Endothelial cell of umbilical vein (primary cell): ENCODE data around the gene PTPRE.

Experiments used
- CTCF ChIP-seq, 2 donors: IDR thresholded peaks; 1 replicate in 1 of 2; 2 replicates in 1 of 2; pipeline ENCODE4 v1.5.1; 2011; ENCODE audit warnings: low read length in 2 of 2, mild to moderate bottlenecking in 2 of 2, moderate library complexity in 2 of 2, control low read depth in 1 of 2, inconsistent platforms in 1 of 2, low read depth in 1 of 2; ENCODE audit not compliant: insufficient read depth in 1 of 2; ENCODE audit errors: extremely low read depth in 1 of 2
- GATA2 ChIP-seq: IDR thresholded peaks from 2 replicates; pipeline ENCODE4 v1.7.0; 2011; ENCODE audit warnings: low read depth, mild to moderate bottlenecking, moderate library complexity, mixed read lengths, low read length; ENCODE audit not compliant: insufficient read length, insufficient read depth

DNA sequence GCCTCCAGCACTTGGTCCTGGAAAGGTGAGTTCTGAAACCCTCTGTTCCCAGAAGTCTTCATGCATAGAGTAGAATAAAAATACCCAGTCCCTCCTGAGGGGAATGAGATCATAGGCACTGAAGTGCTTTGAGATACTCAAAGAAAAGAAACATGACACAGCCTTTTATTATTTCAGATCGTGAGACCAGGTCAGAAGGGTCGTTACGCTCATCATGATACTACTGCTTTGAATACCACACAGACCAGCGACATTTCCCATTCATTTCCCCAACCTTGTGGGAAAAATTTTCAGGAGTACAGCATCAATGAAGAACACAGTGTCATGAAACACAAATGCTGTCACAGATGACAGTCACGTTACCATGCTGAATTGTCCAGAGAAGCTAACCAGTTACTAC lies 29.2 kb upstream of the PTPRE start:
- TF ChIP-seq GATA2 = no peak
- TF ChIP-seq CTCF (IDR thresholded peaks at IDR 0.05; ENCODE audit: extremely low read depth in 1 of 2, insufficient read depth in 1 of 2, low read depth in 1 of 2, low read length in 2 of 2) = no peak
